ENCODE measurements around the gene VHLL.
A peak's percentile ranks its signal among the peaks of the same experiment; 100 is the strongest.
"Not testable (repeated sequence)": the region's sequence is repeated elsewhere in the genome, so short reads cannot be mapped to it uniquely, and the experiment has no call there.

Gene VHLL

DNA sequence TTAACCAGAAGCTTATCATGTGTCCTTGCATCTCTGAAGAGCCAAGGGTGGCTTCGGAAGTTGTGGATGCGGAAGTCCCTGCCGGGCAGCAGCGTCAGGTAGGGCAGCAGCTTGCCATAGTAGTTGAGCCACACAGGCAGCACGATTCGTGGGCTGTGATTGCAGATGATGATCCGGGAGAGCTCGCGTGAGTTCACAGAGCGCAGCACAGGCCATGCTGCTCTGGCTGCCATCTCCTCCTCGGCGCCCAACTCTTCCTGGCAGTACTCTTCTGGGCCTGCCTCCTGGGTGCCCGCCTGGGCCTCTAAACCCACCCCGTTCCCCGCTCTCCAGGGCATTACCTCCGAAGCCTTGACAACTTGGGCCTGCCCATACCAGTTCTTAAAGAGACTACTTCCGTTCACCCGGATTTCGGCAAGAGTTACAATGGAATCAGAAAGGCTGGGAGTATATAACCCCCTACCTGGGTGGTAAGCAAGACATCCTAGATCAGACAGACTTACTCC, at the start of gene VHLL:
Gene VHLL (minus strand): TSS at position 456 of the 506 bp plus-strand sequence. CDS start 118 bp downstream, at position 338.
- no peak for DNase-seq (ENCODE audit: low read depth, low spot score)
- no peak within 1 kb of the TSS for H3K27ac ChIP-seq

DNA sequence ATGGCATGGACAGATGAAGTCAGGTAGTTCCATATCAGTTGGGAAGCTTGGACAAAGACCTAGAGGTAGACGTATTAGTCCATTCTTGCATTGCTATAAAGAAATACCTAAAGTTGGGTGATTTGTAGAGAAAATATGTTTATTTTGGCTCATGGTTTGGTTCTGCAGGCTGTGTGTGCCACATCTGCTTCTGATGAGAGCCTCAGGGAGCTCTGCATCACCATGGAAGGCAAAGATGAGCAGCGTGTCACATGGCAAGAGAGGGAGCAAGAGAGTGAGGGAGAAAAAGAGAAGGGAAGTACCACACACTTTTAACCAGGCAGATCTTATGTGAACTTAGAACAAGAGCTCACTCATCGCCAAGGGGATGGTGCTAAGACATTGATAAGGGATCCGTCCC, 48.2 kb upstream of the VHLL start:
- no peak for DNase-seq (ENCODE audit: low read depth, low spot score)
- no peak overlapping the region for H3K27ac ChIP-seq

DNA sequence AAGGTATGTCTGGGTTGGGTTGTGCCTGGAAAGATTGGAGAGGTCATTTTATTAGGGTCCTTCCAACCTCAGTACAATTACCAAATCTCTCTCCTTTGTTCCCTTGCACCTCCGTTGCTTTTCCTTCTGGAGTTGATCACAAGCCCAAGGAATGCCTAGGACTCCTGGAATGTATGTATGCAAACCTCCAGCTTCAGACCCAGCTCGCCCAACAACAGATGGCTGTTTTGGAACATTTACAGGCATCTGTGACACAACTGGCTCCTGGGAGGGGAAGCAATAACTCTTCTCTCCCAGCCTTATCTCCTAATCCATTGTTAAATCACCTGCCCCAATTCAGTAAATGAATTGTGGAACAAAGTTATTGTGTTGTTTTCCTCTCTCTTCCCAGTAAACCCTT, 47.5 kb upstream of the VHLL start:
- no peak for DNase-seq (ENCODE audit: low read depth, low spot score)
- H3K27ac ChIP-seq: no peak overlapping the region

DNA sequence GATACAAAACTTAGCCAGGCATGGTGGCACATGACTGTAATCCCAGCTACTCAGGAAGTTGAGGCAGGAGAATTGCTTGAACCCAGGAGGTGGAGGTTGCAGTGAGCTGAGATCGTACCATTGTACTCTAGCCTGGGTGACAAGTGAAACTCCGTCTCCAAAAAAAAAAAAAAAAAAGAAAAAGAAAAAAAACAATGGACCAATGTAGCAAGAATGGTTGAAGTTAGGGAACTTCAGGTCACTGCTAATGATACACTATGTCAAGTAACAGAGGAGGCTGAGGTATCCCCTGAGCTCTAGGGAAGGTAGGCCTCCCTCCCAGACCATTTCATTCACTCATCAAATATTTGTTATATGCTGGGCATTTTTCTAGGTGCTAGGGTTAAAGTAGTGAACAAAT, 46.9 kb upstream of the VHLL start:
- DNase-seq (ENCODE audit: low read depth, low spot score); H3K27ac ChIP-seq: not testable (repeated sequence)

DNA sequence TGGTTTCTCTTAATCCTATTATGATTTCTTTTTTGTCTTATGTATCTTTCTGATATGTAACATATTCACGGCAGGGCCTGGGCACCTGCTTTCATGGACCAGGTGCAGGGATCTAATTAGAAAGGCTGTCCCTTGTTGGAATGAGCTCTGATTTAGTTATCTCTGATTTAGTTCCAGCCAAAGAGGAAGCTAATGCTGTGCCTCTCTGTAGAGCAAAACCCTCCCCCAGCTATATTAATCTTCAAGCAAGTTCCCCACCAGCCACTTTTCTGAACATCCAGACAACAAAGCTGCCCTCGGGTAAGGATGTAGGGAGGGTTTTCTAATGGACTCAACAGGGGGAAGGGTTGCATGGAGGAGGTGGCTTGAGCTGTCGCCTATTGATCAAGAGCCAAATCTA, 45.3 kb upstream of the VHLL start:
- DNase-seq (ENCODE audit: low read depth, low spot score): no peak
- H3K27ac ChIP-seq: no peak overlapping the region

DNA sequence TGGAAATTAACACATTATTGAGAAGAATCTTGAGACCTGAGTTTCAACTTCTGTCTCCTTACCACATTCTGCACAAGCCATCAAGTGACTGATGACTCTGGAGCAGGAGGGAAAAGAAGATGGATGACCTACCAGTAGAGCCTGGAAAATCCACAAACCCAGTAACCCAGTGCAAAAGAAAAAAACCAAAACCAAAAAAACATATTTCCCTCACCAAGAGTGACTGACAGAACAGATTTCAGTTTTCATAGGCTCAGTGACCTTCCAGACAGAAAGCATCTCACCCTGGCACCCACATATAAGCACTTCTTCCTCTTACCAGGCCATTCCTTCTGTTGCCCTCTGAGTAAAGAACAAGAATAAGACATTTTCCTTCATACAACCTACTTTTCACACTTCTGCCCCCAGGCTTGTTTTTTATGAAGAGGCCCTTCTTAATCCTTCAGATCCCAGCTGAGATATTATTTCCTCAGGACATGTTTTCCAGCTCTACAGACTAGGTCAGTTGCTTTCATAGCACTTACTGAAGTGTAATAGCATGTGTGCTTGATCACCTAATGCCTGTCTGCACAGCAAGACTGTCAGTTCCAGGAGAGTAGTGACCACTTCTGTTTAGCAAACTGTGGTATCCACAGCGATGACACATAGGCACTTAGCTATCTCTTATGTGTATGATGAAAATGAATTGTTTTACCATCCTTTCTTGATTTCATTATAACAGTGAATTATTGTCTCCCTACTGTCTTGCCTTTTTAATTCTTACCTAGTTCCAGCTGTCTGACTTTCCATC, 43.3 kb upstream of the VHLL start:
- no peak for DNase-seq (ENCODE audit: low read depth, low spot score)

DNA sequence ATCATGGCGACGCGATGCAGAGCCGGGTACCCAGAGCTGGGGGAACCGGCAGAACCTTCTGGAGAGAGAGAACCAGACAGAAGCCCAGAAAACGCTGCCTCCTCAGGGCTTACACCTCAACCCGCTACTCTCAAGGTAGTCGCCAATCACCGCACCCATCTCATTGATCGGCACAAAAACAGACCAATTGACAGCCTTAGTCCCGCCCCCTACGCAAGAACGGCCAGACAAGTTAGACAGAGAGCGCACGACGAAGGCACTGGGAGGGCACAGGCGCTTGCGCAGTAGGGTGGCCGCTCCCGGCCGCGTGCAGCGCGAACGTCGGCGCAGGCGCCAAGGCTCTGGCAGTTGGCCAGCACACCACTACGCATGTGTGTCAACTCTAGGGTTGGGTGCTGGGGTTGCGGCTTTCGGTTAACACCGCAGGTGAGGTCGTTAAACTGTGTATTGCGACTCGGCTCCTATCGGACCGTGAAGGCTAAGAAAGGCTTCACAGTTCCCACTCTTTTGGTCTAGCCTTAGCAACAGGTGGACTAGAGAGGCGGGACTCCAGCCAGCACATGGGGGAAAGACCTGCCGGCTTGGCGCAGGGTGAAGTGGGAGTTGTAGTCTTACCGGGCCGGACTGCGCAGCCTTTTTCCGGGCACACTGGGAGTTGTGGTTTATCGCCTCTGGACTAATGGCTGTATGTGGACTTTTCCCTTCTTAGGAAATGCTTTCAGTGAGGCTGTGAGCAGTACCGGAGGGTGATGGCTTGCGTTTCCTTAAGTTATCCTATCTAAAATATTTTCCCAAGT, 39.3 kb upstream of the VHLL start, which contains the start of the genes CCT3 and TSACC:
Gene CCT3 (minus strand): TSS at position 113 of the 797 bp plus-strand sequence. CDS start 108 bp downstream, at position 5.
Gene TSACC (plus strand): TSS at position 347 of the 797 bp plus-strand sequence. CDS start 1,232 bp downstream, outside the sequence.
- H3K27ac ChIP-seq: peak within 1 kb of the TSS; percentile 76
- peak; percentile 99 for DNase-seq (ENCODE audit: low read depth, low spot score)

More for the DNA sequence above, 43.3 kb upstream of the VHLL start:
- no peak overlapping the region for H3K27ac ChIP-seq

DNA sequence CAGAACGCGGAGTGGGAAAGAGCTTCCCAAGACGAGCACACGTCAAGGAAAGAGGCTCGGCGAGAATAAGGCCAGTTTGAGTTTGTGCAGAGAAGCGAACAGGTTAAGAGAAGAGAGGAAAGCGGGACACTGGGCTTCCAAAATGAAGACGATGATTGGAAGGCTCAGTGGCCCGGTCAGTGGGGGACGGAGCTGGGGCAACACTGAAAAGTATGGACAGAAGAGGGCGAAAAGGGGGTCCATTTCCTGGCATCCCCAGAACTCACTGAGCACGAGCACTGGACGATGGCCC, 38.7 kb upstream of the VHLL start:
- peak overlapping the region; percentile 76 for H3K27ac ChIP-seq
- no peak for DNase-seq (ENCODE audit: low read depth, low spot score)

DNA sequence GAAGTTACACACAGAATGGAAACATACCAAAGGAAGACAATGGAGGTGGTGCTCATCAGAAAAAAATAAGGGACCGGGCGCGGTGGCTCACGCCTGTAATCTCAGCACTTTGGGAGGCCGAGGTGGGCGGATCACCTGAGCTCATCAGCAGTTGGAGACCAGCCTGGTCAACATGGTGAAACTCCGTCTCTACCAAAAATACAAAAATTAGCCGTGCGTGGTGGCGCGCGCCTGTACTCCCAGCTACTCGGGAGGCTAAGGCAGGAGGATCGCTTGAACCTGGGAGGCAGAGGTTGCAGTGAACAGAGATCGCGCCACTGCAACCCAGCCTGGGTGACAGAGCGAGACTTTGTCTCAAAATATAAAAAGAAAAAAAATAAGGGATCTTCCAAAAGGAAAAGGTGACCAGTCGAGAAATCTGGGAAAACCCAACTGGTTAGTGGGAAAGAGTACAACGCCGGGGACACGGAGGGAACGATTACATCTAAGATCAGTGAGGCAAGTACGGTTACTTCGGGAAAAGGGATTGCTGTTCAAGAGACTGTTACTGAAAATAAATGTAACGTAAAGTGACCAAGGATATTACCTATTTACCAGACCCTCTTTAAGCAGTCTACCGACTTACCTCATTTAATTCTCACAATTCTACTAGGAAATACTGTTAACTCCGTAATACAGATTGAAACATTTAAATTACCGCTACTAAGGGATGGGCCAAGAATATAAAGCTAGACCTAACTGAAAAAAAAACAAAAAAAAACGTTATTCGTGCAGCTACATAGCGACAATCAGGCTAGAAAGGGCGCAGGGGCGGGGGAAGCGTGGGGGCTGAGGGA, 38.2 kb upstream of the VHLL start:
- DNase-seq (ENCODE audit: low read depth, low spot score): no peak

DNA sequence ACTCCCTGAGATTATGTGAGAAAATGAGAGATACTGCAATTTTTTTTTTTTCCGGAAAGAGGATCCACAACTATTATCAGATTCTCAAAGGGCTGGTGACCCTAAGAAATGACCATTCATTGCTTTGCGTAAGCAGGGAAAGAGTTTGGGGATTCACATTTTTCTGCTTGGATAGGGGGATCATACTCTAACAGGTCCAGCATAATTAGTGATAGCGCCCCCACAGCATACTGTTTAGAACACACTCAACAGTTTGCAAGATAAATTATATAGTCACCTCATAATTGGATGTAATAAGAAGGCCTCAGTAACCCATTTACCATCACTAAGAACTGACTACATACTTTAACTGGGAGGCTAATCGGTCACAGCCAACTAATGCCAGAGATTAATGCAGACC, 37.1 kb upstream of the VHLL start:
- DNase-seq (ENCODE audit: low read depth, low spot score): no peak

More for the DNA sequence above, 38.2 kb upstream of the VHLL start:
- peak overlapping the region; percentile 76 for H3K27ac ChIP-seq

DNA sequence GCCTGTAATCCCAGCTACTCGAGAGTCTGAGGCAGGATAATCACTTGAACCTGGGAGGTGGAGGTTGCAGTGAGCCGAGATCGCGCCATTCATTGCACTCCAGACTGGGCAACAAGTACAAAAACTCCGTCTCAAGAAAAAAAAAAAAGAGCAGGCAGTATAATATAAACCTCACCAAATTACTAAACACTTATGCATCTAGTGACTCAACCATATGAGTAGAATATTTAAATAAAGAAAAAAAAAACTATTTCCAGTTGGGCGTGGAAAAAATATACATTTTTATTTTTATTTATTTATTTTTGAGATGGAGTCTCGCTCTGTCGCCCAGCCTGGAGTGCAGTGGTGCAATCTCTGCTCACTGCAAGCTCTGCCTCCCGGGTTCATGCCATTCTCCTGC, 24.1 kb upstream of the VHLL start:
- DNase-seq (ENCODE audit: low read depth, low spot score): not testable (repeated sequence)
- H3K27ac ChIP-seq: peak overlapping the region; percentile 17

More for the DNA sequence above, 37.1 kb upstream of the VHLL start:
- H3K27ac ChIP-seq: no peak overlapping the region

DNA sequence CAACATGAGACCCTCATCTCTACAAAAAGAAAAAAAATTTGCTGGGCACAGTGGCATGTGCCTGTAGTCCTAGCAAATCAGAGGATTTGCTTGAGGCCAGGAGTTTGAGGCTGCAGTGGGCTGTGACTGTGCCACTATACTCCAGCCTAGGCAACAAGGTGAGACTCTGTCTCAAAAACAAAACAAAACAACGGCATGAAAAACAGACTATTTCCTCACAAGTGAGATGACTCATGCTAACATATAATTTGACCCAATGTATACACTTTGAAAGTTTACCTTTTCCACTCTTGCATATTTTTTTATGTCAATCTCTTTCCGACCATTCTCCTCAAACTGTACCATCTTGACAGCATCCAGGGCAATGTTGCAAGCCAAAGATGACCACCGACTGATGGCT, 21.5 kb upstream of the VHLL start:
- no peak for DNase-seq (ENCODE audit: low read depth, low spot score)
- H3K27ac ChIP-seq: no peak overlapping the region

DNA sequence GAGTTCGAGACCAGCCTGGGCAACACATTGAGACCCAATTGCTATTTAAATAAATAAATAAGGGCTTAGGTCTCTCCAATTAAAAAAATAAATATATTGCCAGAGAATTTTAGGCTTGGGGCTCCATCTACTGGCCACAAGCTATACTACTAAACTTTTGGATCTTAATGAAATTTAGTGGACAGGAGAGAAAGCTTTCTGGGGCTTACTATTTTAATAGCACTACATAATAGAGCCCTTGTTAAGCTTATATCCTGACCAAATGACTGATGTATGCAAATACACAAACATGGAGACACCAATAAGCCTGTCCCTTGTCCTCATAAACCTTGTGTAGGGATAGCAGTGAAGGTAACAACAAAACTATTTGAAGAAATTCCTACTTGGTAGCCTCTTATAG, 20.6 kb upstream of the VHLL start:
- H3K27ac ChIP-seq: no peak overlapping the region
- no peak for DNase-seq (ENCODE audit: low read depth, low spot score)

DNA sequence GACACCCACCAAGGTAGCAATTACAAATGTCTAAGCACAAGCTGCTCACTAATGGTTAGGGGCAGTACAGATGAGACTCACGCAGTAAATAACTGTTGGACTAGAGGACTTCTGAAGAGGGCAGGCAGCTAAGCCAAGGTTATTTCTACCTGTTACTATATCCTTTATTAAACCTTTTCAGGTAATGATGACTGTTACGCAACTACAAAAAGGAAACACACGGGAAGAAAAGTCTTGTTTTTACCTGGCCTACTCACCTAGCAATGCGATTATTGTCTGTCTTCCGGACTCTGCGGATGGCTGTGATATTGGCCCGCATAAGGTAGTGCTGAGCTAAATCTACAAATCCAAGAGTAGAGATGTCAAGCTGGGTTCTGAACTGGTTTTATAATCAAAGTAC, 17.8 kb upstream of the VHLL start:
- no peak for DNase-seq (ENCODE audit: low read depth, low spot score)
- no peak overlapping the region for H3K27ac ChIP-seq

DNA sequence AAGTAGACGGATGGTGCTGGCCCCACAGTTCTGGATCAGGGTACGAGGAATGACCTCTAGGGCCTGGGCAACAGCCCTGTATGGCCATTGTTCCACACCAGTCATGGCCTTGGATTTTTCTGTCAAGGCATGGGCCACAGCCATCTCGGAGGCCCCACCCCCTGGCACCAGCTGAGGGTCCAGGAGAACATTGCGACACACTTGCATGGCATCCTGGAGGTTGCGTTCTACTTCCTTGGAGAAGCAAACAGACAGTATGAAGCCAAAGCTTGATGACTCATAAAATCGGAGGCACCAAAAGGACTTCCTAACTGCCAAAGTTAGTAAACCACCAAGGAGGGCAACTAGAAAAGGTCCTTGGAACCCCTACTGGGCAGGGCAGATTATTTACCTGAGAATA, 11.9 kb upstream of the VHLL start:
- H3K27ac ChIP-seq: no peak overlapping the region
- no peak for DNase-seq (ENCODE audit: low read depth, low spot score)

DNA sequence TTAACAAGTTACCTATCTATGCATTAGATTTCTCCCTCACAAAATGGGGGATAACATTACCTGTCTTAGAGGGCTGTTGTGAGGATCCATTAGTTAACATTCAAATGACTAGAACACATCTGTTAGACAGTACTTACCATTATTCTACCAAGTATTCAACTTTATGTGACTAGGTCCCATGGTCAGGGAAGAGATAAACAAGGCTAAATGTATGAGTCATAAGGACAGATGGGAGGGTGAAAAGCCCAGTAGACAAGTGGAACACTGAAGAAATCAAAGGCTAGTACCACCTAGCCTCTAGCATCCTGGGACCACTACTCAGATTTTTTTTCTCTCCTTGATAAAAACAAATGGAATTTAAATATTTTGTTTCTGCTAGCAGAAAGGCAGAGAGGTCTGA, 9.0 kb upstream of the VHLL start:
- no peak overlapping the region for H3K27ac ChIP-seq
- no peak for DNase-seq (ENCODE audit: low read depth, low spot score)

DNA sequence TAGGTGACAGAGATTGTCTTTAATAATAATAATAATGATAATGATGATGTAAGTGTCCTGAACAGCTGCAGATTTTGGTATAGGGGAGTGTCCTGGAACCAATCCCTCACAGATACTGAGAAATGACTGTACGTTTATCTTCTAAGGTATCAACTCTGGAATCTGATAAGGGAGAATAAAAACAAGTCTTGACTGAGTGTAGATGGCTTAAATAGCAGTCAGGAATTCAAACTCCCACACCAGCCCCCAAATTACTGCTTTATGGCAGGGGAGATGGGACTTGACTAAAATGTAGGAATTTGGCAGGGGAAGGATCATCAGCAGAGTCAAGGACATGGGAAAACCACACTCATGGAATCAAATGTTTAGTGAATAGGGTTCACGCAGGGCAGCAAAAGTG, 6.1 kb upstream of the VHLL start:
- no peak overlapping the region for H3K27ac ChIP-seq
- no peak for DNase-seq (ENCODE audit: low read depth, low spot score)

DNA sequence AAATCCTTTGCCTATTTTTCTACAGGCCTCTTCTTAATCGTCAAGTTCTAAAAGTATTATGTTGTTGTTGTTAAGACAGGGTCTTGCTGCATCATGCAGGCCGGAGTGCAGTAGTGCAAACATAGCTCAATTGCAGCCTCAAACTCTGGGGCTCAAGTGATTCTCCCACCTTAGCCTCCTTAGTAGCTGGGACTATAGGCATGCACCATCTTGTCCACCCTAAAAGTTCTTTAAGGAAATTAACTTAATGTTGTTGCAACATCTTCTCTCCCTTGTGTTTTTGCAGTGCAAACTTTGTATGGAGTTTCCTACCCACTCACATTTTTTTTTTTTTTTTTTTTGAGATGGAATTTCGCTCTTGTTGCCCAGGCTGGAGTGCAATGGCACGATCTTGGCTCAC, 4.1 kb upstream of the VHLL start:
- no peak for DNase-seq (ENCODE audit: low read depth, low spot score)
- no peak overlapping the region for H3K27ac ChIP-seq

DNA sequence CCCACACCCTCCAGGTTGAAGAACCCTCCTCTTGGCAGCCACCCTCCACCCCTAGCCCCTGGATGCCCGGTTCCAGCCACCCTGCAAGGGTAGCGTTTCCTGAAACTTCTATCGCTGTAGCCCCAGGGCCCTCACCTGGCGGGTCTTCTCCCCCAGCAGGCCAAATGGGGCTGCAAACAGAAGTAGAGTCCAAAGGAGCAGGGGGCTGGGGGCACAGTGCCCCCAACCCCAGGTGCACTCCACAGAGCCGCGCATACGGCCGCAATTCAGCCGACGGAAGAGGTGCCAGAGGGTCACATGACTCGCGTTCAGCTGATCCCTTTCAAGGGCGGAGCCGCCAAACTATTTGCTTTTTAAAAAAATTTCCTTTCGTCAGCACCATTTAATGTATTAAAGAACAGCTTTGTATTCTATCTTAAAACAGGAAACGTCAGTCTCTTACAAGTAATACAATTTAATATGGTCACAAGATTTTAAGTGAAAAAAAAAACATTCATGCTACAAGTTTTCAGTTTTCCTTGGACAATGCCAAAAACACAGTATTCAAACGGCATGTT, 3.6 kb downstream of the VHLL start, which contains the start of gene GLMP:
Gene GLMP (minus strand): TSS at position 289 of the 557 bp plus-strand sequence. CDS start 34 bp downstream, at position 255.
- H3K27ac ChIP-seq: no peak within 1 kb of the TSS
- no peak for DNase-seq (ENCODE audit: low read depth, low spot score)

DNA sequence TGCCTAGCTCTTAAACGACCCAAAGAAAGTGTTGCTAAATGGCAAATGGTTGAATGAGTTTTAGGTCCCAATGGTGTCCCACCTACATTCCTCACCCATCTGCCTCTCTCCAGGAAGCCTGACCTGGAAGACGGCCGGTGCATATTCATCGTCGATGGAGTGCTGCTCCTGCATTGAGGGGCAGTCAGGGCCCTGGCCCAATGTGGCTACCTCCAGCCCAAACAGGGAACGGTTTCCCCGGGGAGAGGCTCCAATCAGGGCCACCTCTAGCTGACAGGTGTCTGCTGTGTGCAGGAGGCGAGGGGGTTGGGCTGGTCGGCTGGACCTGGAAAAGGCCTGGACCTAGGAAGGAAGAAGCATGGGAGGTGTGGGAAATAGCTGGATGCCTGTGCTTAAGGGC, 5.2 kb downstream of the VHLL start:
- no peak for DNase-seq (ENCODE audit: low read depth, low spot score)
- H3K27ac ChIP-seq: no peak overlapping the region
